GM21367 (cell line): ENCODE results near the gene TRIM34.
A peak's percentile ranks its signal among the peaks of the same experiment; 100 is the strongest.
"Not testable (repeated sequence)": the region's sequence is repeated elsewhere in the genome, so short reads cannot be mapped to it uniquely, and the experiment has no call there.

Source experiments
- ATAC-seq: cut with Tn5 transposase; IDR thresholded peaks from one replicate; pipeline ENCODE4 v1.9.1; 2021; ENCODE audit not compliant: unreplicated experiment

TRIM34 gene

GRCh38 chr11:5683620-5684019, 58.8 kb downstream of the TRIM34 start:
- ATAC-seq, result not testable (repeated sequence)

DNA sequence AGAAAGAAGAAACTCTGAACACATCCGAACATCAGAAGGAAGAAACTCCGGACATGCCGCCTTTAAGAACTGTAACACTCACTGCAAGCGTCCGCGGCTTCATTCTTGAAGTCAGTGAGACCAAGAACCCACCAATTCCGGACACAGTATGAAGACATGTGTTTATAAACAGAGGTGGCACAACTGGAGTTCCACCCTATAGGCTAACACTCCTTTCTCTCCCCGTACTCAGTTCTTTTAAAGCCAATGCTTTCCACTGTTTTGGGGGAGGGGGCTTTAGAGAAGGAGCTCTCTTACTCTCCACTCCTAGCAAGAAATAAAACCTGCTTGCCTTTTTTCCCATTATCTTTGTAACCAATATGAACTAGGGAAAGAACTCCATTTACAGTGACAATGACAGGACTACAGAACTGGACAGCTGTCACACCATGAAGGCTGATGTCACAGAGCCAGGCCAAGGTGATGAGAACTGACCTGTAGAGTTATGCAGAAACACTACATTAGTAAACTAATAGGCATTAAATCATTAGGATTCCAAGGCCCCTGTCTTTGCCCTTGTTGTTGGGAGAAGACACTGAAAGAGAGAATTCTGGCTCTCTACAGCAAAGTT, 59.3 kb downstream of the TRIM34 start:
- ATAC-seq, result no peak

DNA sequence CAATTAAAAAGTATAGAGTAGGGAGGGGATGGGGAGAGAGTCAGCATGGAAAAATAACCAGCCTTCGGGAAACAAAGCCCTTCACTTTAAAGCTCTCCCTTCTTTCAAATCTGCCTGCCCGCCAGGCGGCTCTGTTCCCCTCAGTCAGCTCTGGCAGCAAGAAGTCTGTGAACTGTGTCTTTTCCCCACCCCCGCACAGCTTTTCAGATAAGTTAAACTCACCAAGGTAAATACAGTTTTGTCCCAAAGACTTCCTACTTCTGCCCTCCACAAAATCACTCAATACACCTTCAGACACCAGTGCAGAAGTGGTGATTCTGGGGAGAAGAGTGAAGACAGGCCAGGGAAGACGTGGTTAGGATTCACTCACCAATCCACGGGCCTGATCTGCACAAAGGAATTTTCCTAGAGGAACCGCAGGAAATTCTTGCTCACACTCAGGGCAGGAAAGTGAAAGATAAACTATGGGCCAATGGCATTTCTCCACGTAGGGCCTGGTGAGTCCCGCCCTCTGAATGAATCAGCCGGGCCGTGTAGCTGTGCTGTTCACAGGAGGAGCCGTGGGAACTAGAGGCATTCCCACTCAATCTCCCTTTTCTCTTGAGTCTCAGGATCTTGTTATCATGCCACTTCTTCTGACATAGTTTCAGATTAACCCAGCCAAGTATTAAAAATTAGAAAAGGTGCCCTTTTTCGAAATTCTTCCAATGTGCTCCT, 60.0 kb downstream of the TRIM34 start, which contains the start of gene TRIM5:
TRIM5 (minus strand) TSS at position 429 of the 717 bp plus-strand sequence. CDS start 4,897 bp downstream, outside the sequence.
- ATAC-seq, result peak; percentile 62

- no peak for ATAC-seq
Measured at GRCh38 chr11:5686426-5686825, 61.6 kb downstream of the TRIM34 start.

DNA sequence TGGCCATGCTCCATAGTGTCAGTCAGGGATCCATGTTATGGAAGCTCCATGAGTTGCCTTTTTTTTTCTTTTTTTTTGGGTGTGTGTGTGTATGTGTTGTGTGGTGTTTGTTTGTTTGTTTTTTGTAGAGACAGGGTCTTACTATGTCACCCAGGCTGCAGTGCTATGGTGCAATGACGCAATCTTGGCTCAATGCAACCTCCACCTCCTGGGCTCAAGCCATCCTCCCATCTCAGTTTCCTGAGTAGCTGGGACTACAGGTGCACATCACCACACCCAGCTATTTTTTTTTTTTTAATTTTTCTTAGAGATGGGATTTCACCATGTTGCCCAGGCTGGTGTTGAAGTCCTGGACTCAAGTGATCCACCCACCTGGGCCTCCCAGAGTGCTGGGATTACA, 63.7 kb downstream of the TRIM34 start:
- no peak for ATAC-seq

DNA sequence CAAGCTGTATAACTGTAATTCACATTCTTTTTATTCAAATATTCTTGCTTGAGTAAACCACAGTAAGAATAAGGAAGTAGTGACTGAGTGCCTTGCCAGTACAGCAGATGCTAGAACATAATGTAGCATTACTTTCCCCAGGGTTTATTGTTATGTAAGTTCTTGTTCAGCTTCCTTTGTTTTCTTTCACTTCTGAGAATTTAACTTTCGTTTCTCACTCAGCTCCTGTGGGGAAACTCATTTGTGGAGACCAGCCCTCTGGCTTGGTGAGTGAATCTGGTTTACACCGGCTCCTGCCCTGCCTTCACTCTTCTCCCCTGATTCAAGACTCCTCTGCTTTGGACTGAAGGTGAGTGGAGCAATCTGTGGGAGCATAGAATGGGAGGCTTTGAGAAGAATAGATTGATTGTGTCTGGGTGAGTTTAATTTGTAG, 64.8 kb downstream of the TRIM34 start, which contains the start of gene TRIM22:
TRIM22 (plus strand) TSS at position 240 of the 433 bp plus-strand sequence. CDS start 6,443 bp downstream, outside the sequence.
- ATAC-seq, result peak; percentile 79

DNA sequence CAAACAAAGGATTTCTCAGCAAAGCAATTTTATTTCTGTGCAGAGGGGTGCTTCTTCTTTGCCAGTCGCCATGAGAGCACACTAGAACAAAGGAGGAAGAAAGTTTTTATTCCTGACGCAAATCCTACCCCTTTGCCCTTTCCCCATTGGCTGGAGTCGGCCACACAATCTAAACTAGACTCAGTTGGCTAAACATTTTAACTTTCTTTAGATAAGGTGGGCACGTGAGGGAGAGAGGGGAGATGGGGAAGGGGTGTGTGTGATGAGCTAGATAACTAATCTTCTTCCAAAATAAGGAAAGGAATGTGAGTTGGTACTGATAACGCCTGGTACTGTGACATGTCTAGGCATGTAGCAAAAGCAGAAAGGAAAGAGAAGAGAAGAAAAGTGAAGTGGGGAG, 65.4 kb downstream of the TRIM34 start:
- no peak for ATAC-seq

DNA sequence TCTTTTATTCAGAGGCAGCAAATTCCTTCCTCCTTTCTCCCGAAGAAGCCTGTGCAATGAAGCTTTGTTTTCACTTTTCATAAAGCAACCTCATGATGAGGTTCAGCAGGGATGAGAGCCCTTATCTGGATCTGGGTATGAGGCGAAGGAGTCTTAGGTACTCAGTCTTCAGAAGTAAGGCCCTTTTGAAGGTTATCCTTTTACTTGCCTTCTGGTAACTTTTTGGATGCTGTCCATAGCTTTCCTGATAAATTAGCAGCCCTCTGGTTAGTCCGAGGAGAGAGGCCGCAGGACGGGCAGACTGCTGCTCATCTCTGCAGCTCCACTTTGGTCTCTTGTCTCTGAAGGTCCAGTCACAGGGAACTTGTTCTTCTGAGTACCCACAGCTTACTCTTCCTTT, 65.9 kb downstream of the TRIM34 start:
- ATAC-seq, result no peak

DNA sequence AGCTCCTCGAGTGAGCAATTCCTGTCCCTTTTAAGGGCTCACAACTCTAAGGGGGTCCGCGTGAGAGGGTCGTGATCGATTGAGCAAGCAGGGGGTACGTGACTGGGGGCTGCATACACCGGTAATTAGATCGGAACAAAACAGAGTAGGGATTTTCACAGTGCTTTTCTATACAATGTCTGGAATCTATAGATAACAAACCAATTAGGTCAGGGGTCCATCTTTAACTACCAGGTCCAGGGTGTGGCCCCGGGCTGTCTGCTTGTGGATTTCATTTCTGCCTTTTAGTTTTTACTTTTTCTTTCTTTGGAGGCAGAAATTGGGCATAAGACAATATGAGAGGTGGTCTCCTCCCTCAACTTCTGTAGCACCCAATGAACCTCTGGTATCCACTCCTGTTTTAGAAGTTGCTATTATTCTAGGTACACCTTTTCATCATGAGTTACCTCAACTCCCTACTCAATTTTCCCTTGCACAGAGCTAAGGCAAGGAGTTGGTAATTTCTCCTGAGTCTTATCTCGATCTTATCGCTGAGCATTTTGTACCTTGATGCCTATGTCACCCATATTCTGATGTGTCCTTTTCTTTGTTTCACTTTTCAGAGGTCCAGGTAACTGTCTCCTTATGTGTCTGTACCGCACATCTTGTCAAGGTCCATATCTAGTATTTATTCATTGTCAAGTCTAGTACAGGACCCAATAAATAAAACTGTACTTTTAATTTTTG, 66.6 kb downstream of the TRIM34 start:
- not testable (repeated sequence) for ATAC-seq

DNA sequence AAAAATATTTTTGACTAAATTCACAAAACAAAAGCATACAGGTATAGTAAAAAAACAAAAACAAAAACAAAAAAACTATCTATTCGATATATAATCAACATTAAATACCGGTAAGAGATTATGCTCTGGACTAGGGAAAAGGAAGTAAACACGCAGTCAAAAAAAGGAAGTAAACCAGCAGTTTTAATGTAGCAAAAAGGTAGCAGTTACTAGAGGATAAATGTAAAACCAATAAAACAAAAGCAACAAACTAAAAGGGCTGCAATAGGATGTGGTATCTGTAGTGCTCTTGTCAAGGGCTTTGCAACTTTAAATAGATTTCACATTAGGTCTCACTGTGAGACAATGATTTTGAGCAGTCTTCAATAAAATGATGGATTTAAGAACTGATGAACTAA, 67.2 kb downstream of the TRIM34 start:
- ATAC-seq, result no peak
